Neural crest cell (in vitro differentiated cells): ENCODE data around the gene PCNP. TPM values are rescaled to one million over a fixed set of nuclear protein-coding genes. Genes with fewer than 3 reads are reported as not detected.
"Not testable (repeated sequence)": the region's sequence is repeated elsewhere in the genome, so short reads cannot be mapped to it uniquely, and the experiment has no call there.

Experiments used
- DNase-seq: peaks from one replicate; pipeline ENCODE4 v3.0.0; 2021; ENCODE audit warnings: low read depth, mixed read lengths, low spot score
- H3K27ac Mint-ChIP-seq: one replicate; pipeline ENCODE4 v1.8.0; 2021; ENCODE audit warnings: mild to moderate bottlenecking, mixed read lengths; ENCODE audit not compliant: unreplicated experiment
- H3K27me3 Mint-ChIP-seq: 2 replicates; pipeline ENCODE4 v1.8.0; 2021; ENCODE audit warnings: low read depth, mild to moderate bottlenecking, mixed read lengths
- H3K36me3 Mint-ChIP-seq: 2 replicates; pipeline ENCODE4 v1.8.0; 2021; ENCODE audit warnings: low read depth, mild to moderate bottlenecking, mixed read lengths
- H3K4me1 Mint-ChIP-seq: 2 replicates; pipeline ENCODE4 v1.8.0; 2021; ENCODE audit warnings: mixed read lengths
- H3K4me3 Mint-ChIP-seq: one replicate; pipeline ENCODE4 v1.8.0; 2021; ENCODE audit warnings: mild to moderate bottlenecking, mixed read lengths
- H3K9me3 Mint-ChIP-seq: 2 replicates; pipeline ENCODE4 v1.8.0; 2021; ENCODE audit warnings: mixed read lengths
- CTCF ChIP-seq: fragments of 200-600 bp; sonication (generic); conservative IDR thresholded peaks from 2 replicates; pipeline ENCODE4 v1.5.0; 2021; ENCODE audit warnings: antibody characterized with exemption, mild to moderate bottlenecking
- total RNA-seq: library from RNA; stranded (reverse); gene quantifications from 2 replicates; pipeline ENCODE4 v1.2.1, GENCODE V29; 2021

PCNP gene
- total RNA-seq, 1 donor from 2014 or later = 153 TPM

GRCh38 chr3:101611023-101611422 lies 37.0 kb downstream of the PCNP start:
- no peak for DNase-seq
- H3K36me3 Mint-ChIP-seq = no peaks in the 10 kb centered on the region
- no peaks in the 10 kb centered on the region for H3K9me3 Mint-ChIP-seq
- H3K4me1 Mint-ChIP-seq = no peaks in the 10 kb centered on the region
- H3K4me3 Mint-ChIP-seq = no peak overlapping the region
- no peak overlapping the region for H3K27ac Mint-ChIP-seq
- TF ChIP-seq CTCF = no peak
- no peaks in the 10 kb centered on the region for H3K27me3 Mint-ChIP-seq

GRCh38 chr3:101613014-101613413 lies 39.0 kb downstream of the PCNP start:
- H3K9me3 Mint-ChIP-seq, DNase-seq, H3K27me3 Mint-ChIP-seq, H3K4me1 Mint-ChIP-seq, H3K27ac Mint-ChIP-seq, H3K4me3 Mint-ChIP-seq, H3K36me3 Mint-ChIP-seq: not testable (repeated sequence)

GRCh38 chr3:101615525-101615924 lies 41.5 kb downstream of the PCNP start:
- H3K27me3 Mint-ChIP-seq = no peaks in the 10 kb centered on the region
- DNase-seq = no peak
- no peaks in the 10 kb centered on the region for H3K9me3 Mint-ChIP-seq
- no peak overlapping the region for H3K27ac Mint-ChIP-seq
- H3K36me3 Mint-ChIP-seq = no peaks in the 10 kb centered on the region
- no peaks in the 10 kb centered on the region for H3K4me1 Mint-ChIP-seq
- no peak for TF ChIP-seq CTCF
- H3K4me3 Mint-ChIP-seq = no peak overlapping the region

- Mint-ChIP-seq H3K27ac (no peak overlapping the region), H3K4me3 (no peak overlapping the region), H3K9me3 (no peaks in the 10 kb centered on the region), H3K4me1 (no peaks in the 10 kb centered on the region), H3K27me3 (no peaks in the 10 kb centered on the region), H3K36me3 (no peaks in the 10 kb centered on the region)
- TF ChIP-seq CTCF = no peak
- no peak for DNase-seq
These were observed 43.5 kb downstream of the PCNP start for GRCh38 chr3:101617478-101617877.

- no peak overlapping the region for H3K4me3 Mint-ChIP-seq
- no peaks in the 10 kb centered on the region for H3K27me3 Mint-ChIP-seq
- no peak overlapping the region for H3K27ac Mint-ChIP-seq
- H3K36me3 Mint-ChIP-seq = no peaks in the 10 kb centered on the region
- DNase-seq = no peak
- no peaks in the 10 kb centered on the region for H3K9me3 Mint-ChIP-seq
- no peaks in the 10 kb centered on the region for H3K4me1 Mint-ChIP-seq
- no peak for TF ChIP-seq CTCF
These were observed 44.7 kb downstream of the PCNP start for GRCh38 chr3:101618726-101619125.

- no peak for DNase-seq
- Mint-ChIP-seq H3K4me3 (no peak overlapping the region), H3K9me3 (no peaks in the 10 kb centered on the region), H3K27me3 (no peaks in the 10 kb centered on the region), H3K36me3 (no peaks in the 10 kb centered on the region), H3K4me1 (no peaks in the 10 kb centered on the region), H3K27ac (no peak overlapping the region)
- TF ChIP-seq CTCF = no peak
These were observed 45.8 kb downstream of the PCNP start for GRCh38 chr3:101619734-101620133.
